Gastrocnemius medialis (tissue), 4 donors: ENCODE data around the gene RASA3.

Source experiments
- POLR2A ChIP-seq, 2 donors: fragments of 450-650 bp; IDR thresholded peaks; one replicate each; pipeline ENCODE4 v1.6.1; 2017; ENCODE audit warnings: antibody characterized with exemption in 2 of 2, mild to moderate bottlenecking in 2 of 2, moderate library complexity in 2 of 2
- TF ChIP-seq, protein P1 (sequence below), 5 experiments: fragments of 450-650 bp in 3 of 5; fragments of 200-600 bp in 2 of 5; sonication (generic) in 2 of 5; IDR thresholded peaks in 4 of 5; conservative IDR thresholded peaks in 1 of 5; 1 replicate in 4 of 5; 2 replicates in 1 of 5; pipeline ENCODE4 v1.5.1; 2016 to 2019; ENCODE audit warnings: antibody characterized with exemption in 5 of 5, mild to moderate bottlenecking in 3 of 5, moderate library complexity in 3 of 5

DNA sequence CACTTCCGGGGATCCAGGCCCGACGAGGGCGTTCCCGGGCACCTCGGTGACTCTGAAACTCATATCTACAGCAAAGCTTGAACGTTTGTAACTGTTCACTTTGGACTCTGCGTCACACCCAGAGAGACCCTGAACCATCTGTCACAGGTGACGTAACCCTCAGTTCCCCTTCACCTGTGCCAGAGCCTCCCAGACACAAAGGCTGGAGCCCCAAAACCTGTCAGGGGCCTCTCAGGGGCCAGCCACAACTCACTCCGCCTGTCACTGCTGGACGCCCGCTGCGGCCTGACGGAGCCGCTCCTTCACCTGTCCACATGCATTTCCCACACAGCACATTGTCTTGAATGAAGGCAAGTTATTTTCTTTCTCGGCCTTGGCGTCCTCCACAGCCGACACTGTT is 8.0 kb downstream of the RASA3 start:
- TF ChIP-seq, protein P1, sequence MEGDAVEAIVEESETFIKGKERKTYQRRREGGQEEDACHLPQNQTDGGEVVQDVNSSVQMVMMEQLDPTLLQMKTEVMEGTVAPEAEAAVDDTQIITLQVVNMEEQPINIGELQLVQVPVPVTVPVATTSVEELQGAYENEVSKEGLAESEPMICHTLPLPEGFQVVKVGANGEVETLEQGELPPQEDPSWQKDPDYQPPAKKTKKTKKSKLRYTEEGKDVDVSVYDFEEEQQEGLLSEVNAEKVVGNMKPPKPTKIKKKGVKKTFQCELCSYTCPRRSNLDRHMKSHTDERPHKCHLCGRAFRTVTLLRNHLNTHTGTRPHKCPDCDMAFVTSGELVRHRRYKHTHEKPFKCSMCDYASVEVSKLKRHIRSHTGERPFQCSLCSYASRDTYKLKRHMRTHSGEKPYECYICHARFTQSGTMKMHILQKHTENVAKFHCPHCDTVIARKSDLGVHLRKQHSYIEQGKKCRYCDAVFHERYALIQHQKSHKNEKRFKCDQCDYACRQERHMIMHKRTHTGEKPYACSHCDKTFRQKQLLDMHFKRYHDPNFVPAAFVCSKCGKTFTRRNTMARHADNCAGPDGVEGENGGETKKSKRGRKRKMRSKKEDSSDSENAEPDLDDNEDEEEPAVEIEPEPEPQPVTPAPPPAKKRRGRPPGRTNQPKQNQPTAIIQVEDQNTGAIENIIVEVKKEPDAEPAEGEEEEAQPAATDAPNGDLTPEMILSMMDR (IDR thresholded peaks at IDR 0.05 in 4 of 5, conservative IDR thresholded peaks at IDR 0.05 in 1 of 5): no peak
- no peak for TF ChIP-seq POLR2A (IDR thresholded peaks at IDR 0.05)
